HG03064 (cell line): Measurements from ENCODE around the gene ODF4.
"Not testable (repeated sequence)": the region's sequence is repeated elsewhere in the genome, so short reads cannot be mapped to it uniquely, and the experiment has no call there.

ENCODE experiments used
- ATAC-seq: cut with Tn5 transposase; IDR thresholded peaks from one replicate; pipeline ENCODE4 v1.9.1; 2021; ENCODE audit warnings: low read depth; ENCODE audit not compliant: unreplicated experiment

ODF4 gene

DNA sequence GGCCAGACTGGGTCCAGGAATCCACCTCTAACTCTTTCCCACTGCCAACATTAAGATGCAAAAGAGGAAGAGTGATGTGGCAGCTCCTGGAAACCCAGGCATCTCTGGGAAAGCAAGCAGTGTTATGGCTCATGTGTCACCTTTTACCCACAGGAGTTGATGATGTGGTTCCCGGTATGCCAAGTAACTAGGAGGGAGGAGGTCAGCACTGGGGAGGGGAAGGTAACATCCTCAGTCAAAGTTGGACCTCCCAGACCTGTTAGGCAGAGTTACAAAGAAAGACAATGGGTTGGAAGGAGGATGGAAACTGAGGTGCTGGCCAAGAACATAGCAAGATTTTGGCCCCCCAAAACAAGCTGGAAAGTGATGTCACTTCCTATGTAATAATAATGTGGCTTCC lies 25.5 kb downstream of the ODF4 start:
- no peak for ATAC-seq

DNA sequence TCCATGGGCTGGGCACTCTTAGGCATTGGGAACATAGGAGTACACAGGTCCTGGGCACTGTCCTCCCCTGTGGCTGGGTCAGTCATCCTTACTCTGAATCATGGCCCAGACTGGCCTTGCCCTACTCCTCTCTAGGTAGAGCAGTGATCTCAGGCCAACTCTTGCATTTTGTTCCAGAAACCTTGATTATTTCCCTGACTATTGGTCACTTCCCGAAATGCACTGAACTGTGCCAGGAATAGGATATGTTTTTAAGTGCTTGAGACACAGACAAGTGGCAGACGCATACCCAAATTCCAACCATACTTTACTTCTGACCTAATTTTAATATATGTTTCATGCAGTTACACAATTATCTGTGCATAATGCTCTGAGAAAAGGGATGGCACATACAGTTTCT lies 26.6 kb downstream of the ODF4 start:
- ATAC-seq = no peak

DNA sequence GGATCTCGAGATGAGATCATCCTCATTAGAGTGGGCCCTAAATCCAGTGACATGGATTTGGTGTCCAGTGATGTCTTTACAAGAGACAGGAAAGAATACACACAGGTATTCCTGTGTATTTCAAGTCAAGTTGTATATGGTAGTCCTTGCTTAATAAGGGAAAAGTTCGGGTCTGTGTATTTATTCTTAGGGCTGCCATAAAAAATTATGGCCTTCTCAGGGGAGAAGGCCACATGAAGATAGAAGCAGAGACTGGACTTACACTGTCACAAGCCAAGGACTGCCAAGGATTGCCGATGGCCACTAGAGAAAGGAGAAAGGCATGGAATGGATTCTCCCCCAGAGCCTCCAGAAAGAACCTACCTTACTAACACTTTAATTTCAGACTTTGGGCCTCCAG lies 28.6 kb downstream of the ODF4 start:
- no peak for ATAC-seq

DNA sequence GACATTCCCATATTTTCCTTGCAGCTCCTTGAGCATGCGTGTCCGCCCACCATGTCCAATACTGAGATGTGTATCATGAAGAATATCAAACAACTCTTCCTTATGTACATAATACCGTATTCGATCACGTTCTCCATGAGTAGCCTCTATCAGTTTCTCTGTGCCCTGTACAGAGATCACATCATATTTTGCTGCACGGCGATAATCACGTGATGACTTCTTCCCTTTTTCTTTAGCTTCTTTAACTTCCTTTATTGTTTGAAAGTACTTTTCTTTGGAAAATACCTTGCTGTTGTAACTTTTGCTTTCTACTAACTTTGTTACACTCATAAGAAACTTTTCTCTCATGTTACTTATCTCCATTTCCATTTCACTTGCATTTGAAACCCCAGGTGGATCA lies 30.3 kb downstream of the ODF4 start:
- ATAC-seq = no peak

DNA sequence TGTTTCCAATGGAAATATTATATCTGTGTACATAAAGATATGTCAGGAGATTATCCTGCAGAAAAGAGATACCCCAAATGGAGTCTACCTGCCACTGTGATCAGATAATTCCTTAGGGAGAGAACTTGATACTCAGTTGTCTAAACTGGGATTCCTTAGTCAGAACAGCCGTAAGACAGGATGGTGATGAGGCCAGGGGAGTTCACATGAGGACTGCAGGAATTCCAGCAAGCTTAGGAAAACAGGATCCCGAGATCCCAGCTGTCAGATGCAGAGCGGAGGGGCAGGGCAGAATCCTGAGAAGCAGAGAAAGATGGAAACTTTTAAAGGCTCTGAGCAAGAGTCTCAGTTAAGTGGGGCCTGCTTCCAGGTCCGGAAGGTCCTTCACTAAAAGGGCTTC lies 32.1 kb downstream of the ODF4 start:
- ATAC-seq = no peak

DNA sequence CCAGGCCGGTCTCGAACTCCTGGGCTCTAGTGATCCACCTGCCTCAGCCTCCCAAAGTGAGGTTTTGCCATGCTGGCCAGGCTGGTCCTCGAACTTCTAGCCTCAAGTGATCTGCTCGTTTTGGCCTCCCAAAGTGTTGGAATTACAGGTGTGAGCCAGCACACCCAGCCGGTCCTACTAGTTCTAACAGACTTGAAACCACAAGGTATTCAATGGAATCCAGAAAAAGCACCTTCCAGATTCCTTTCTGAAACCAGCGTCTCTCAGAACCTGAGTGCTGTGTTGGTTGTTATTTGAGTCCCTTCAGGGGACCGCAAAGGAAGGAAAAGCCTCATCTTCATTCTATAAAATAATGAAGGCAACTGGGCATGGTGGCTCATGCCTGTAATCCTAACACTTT lies 32.8 kb downstream of the ODF4 start:
- ATAC-seq = no peak

DNA sequence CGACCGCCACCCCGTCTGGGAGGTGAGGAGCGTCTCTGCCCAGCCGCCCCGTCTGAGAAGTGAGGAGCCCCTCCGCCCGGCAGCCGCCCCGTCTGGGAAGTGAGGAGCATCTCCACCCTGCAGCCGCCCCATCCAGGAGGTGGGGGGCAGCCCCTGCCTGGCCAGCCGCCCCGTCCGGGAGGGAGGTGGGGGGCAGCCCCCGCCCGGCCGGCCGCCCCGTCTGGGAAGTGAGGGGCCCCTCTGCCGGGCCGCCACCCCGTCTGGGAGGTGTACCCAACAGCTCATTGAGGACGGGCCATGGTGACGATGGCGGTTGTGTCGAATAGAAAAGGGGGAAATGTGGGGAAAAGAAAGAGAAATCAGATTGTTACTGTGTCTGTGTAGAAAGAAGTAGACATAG lies 34.2 kb downstream of the ODF4 start:
- ATAC-seq = not testable (repeated sequence)

DNA sequence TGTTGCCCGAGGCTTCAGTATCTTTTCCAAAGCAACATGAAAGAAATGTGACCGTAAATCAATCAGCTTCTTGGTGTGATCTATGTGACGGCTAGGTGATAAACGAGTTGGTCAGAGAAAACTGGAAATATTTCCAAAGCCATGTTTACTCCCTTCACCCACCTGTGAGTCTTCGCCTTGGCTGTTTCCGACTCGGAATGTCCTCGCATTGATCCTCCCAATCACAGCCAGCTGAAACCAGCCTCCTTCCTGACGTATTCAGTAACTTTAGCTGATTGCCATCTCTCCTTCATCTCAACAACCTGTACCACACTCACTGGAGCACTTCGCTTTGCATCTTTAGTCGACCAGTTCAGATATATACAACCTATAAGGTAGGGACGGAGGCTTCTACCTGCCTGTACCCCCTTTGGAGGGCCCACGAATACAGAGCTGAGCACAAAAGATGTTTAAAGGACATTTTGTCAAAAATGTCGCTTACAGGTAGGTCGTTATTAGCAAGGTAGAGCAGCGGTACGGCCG lies 36.2 kb downstream of the ODF4 start:
- ATAC-seq = no peak

DNA sequence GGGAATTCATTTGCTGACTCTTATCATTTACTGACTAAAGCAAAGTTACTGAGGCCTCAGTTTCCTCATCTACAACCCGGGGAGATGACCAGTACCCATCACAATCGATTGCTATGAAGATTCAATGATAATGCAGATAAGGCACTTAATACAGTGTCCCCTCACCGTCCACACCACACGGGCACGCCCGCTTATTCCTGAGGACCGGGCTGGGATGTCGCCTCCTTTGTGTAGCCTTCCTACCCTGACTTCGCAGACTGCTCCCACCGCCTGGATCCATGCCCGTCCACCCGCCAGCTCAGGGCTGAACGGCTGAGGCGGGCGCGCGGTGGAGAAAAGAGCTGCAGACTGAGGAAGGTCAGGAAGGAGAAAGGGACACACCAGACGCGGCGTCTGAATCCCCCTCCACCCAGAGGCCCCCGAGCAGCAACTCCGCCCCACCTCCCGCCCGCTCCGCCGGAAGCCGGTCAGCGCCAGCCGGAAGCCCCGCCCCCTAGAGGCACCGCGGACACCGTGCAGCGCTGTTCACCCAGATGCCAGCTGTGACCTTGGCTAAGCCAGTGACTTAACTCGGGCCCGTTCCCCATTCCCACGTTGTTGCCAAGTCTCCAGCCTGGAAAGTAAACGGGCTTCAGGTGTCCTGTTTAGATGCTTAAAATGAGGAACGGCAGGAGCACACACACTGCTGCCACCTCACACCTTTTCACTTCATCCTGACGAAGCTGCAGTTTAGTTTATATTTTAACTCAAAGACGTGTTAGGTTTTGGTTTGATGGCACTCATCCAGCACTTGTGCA lies 36.8 kb downstream of the ODF4 start, which contains the start of gene KRABD2:
Gene KRABD2 (minus strand): TSS at position 434 of the 797 bp plus-strand sequence.
- no peak for ATAC-seq

DNA sequence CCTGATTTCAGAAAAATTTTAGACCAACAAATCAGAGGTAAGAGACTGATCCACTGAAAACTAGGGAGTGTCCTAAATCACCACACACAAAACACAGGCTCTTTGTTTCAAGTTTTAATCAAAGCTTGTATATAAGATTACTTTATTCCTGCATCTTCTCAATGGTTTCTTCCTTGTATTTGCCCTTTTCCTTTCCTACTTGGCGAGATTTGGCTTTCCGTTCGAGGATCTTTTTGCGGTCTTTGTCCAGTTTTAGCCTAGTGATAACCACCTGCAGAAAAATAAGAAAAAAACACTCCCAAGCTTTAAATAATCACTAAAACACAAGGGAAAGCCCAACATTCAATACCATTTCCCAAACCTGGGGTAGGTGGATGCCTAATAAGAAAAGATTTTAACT lies 37.8 kb downstream of the ODF4 start:
- ATAC-seq = no peak

DNA sequence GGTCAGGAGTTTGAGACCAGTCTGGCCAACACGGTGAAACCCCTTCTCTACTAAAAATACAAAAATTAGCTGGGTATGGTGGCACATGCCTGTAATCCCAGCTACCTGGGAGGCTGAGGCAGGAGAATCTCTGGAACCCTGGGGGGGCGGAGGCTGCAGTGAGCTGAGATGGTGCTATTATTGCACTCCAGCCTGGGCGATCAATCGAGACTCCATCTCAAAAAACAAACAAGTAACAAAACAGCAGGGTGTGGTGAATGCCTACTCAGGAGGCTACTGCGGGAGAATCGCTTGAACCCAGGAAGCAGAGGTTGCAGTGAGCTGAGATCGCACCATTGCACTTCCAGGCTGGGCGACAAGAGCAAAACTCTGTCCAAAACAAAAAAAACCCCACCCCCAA lies 38.5 kb downstream of the ODF4 start:
- ATAC-seq = not testable (repeated sequence)

DNA sequence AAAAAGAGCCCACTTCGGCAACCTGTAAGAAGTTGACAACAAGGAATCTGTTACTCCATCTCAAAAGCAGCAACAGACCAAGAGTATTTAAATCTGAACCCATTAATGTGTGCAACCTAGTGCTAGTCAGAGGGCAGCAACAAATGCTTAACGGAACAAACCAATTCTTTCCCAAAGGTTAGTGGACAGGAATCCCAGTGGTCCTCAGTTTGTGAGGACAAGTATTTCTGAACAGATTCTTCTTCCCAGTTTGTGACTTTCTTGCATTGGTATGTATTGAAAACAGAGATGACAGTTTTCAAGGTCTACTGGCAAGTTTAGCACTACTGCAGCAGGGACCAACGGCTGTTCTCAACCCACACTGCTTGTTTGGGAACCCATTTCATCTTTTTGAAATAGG lies 40.4 kb downstream of the ODF4 start:
- ATAC-seq = no peak

DNA sequence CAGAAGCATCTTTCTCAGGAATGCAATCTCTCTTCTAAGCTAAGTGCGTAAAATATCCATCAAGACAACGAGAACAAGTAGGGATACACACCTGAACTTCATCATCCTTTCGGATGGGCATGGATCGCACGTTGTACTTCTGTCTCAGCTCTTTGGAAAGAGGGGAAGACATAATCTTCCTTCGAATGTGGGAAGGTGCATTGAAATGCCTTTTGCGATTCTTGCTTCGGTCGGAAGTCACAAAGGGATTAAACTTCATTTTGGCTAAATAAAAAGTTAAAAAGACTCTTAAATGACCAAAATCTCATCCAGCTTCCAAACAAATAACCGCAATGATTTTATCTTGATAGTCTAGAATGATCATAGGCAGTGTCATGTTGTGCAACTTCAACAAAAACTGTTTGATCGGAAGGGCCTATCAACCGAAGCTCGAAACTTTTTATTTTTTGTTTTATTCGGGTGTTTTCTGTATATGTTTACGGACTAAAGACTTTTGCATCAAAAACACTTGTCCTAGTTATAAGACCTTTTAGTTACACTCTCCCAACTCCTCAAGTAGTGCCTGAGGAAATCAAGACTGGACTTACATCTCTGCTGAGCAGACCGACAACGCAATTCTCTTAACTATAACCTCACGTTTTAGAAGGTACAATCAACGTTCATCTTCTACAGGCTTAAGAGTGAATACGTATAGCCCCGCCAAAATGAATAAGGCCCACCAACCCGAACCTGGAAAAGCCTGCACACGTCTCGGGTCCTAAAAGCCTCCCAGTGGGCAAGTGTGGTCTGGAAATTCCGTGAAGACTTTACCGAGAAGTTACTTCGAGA lies 42.6 kb downstream of the ODF4 start:
- no peak for ATAC-seq

DNA sequence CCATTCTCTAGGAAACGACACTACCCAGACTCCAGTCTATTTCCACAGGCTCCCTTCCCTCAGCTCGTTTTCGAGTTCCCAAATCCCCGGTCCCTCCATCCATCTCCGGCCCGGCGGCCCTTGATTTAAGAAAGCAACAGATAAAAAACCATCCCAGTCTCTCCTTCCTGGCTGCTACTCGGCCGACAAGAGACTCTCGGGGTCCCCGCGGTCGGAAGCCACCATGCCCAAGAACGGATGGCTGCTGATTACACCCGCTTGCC lies 43.2 kb downstream of the ODF4 start:
- ATAC-seq = no peak

DNA sequence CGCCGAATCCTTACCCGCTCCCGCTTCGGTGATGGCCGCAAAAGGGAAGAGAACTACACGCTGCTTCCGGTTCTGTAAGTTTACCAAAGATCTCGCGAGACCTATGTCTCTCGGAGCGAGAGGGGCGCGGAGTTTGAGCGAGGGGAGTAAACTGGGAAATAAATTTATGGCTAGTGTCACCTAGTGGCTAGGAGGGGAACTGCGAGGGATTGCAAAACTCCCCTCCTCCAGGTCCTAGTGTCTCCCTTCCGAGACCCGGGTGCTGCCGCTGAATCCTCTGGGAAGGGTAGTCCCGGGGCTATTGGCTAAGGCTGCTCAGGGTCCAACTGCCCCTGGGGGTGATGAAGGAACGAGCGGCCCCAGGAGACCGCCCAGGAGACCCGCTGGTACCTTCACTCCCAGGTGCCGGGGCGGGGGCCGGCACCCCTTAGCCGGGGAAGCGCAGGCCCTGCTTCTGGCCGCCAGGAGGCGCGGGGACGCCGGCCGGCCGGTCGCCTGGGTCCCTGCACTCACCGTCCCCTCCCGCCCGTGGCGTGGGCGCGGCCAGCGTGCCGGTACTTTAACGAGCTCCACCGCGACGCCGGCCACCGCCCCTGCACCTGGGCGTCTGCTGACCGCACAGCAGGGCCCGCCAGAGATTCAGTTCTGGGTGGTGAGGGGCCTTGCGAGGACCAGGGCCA lies 43.6 kb downstream of the ODF4 start, which contains the start of gene RPL26:
Gene RPL26 (minus strand): TSS at position 51 of the 680 bp plus-strand sequence. CDS start 883 bp downstream, outside the sequence.
- peak; percentile 83 for ATAC-seq

DNA sequence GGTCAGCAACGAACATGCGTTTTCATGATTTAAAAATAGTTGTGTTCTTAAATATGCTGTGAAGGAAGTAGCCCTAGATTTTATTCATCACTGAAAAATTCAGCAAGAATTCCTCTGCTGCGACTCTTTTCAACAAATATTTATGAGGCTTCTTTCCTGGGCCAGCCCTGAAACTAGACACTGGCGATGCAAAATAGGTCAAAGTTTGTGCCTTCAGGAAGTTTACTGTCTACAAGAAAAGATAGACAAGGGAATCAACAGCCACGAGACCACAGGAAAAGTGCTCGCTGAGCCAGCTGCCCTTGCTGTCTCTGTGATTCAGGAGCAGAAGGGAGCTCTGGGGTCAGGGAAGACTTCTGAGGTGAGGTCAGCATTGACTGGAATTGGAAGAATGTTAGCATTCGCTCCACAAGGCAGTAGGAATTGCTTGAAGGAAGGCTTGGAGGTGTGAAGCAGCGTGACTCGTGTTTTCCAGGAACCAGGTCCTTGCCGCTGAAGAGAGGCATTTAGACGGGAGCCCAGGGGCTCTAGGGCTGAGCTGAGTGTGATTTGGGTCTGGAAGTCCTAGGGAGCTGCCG lies 45.2 kb downstream of the ODF4 start:
- ATAC-seq = no peak

DNA sequence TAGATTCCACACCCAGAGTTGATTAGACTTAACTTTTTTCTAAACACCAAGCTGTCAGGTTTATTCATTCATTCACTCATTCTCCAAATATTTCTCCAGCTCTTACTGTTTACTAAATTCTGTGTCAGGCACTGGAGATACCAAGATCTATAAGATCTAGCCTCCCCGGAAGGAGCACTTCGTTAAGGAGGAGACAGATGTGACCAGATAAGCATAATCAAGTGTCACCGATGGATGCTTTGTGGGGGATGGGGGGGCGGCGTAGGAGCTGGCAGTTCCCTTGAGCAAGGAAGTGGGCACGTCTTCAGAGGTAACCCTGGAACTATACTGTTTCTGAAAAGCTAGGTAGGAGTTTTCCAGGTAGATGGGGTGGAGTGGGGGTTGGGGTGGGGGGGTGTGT lies 47.2 kb downstream of the ODF4 start:
- ATAC-seq = no peak

DNA sequence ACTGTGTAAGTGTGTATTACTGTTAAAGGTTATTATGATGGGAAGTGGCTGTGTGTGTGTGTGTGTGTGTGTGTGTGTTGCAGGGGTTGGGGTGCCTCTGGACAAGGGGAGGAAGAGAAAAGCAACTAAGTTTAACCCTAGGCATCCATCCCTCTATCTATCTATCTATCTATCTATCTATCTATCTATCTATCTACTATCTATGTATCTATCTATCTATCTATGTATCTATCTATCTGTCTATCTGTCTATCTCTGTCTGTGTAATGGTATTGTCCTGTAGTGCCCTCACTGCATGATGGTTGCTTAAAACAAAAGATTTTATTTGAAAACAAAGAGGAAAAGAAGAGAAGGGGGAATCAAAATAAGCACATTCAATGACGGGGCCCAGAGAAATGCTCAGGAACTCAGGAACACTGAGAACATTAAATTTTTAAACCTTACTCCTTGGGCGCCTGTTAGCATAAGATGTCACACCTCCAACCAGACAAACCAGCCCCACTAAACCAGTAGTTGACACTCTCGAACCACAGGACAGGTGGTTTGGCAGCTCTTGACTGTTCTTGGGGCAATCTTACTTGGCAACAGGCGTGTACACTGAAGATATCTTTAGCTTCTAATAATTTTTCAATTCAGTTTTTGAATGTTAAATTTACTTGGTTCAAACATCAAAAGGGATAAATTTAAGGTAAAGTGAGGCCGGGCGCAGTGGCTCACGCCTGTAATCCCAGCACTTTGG lies 48.4 kb downstream of the ODF4 start:
- no peak for ATAC-seq

DNA sequence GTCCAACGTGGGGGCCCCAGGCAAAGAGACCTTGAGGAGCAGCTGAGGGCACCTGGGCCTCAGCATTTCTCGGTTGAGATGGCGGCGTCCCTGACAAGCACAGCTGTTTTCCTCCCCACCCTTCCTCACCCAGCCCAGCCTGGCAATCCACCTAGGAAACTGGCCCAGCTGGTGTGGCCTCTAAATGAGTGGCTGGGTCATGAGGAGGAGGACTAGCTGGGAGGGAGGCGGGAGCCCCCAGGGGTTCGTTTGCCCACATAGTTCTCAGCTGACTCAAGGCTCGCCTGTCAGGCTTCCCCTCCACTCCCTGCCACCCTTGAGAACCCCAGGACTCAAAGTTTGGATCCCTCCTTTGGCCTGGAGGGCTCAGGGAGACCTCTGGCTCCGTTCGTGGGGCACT lies 52.1 kb downstream of the ODF4 start:
- ATAC-seq = no peak

DNA sequence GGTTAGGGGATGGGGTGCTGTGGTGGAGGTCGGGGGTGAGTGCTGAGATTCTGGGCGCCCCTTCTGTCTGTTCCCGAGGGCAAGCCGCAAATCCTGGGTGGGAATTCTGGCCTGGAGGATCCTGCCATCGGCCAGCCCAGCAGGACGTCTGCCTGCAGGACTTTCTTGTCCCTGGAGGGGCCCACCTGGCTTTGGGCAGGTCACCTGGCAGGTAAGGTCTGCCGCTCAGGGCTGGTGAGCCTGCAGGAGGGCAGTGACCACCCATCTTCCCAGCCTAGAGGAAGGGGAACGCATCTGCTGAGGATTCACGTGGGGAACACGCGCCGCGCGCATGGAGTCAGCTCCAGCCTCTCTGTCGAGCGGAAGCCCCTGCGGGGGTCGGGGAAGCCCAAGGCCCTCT lies 52.6 kb downstream of the ODF4 start:
- ATAC-seq = no peak
